Endothelial cell of umbilical vein (primary cell): ENCODE measurements around the gene TNRC6C.

Source experiments
- CTCF ChIP-seq, 2 donors: IDR thresholded peaks; 1 replicate in 1 of 2; 2 replicates in 1 of 2; pipeline ENCODE4 v1.5.1; 2011; ENCODE audit warnings: low read length in 2 of 2, mild to moderate bottlenecking in 2 of 2, moderate library complexity in 2 of 2, control low read depth in 1 of 2, inconsistent platforms in 1 of 2, low read depth in 1 of 2; ENCODE audit not compliant: insufficient read depth in 1 of 2; ENCODE audit errors: extremely low read depth in 1 of 2
- EZH2 ChIP-seq: IDR thresholded peaks from 2 replicates; pipeline ENCODE4 v1.6.1; 2012; ENCODE audit warnings: borderline replicate concordance, low read depth, mild to moderate bottlenecking, moderate library complexity, low read length, inconsistent platforms; ENCODE audit not compliant: severe bottlenecking
- MYC ChIP-seq: IDR thresholded peaks from one replicate; pipeline ENCODE4 v1.6.1; 2011; ENCODE audit warnings: mild to moderate bottlenecking, low read depth, low read length

- no peak for TF ChIP-seq MYC
- no peak for TF ChIP-seq EZH2
- TF ChIP-seq CTCF (IDR thresholded peaks at IDR 0.05; ENCODE audit: extremely low read depth in 1 of 2, insufficient read depth in 1 of 2, low read depth in 1 of 2, low read length in 2 of 2) = no peak
Measured at GRCh38 chr17:77930780-77931768, 27.4 kb upstream of the TNRC6C start.
